ENCODE results near the gene RRP12. TPM values are rescaled to one million over a fixed set of nuclear protein-coding genes. Genes with fewer than 3 reads are reported as not detected.

Gene RRP12
- polyA plus RNA-seq, 1 donor from 2014 or later, result 9.7 TPM

DNA sequence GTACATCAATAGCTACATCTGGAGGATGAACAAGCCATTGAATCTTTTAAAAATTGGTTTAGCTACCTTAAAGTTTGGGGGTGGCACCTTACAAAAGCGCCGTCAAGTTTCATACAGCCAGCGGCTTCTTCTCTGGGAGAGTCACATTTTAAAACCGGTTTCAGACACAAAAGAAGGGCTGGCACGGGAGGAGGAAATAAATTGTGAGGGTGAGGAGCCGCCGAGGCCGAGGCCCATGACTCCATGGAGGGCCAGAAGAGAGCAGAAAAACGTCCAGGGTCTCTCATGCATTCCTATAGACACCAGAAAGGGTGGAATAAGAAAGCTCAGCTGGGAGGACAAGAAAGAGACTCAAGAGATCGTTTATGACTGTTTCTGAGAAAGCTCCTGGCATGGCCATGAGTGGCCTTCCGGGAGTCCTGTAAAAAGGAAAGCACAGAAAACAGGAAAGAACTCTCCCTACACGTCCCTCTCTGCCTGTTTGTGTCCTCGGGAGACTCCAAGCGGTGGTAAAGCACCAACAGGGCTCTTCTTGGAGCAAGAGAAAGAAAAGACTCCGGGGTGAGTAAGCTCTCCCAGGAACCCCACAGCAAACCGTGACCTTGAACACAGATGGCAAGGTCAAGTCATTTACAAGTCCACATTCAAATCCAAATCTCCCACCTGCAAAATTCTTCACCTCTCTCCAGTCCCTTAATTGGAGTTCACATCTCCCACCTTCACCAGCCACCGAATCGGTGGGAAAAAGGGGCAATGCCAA, 68.4 kb downstream of the RRP12 start:
- Histone ChIP-seq H3K36me3 (ENCODE audit: insufficient read depth, low read length) (no peaks in the 10 kb centered on the region), H3K4me3 (ENCODE audit: low read length) (peak overlapping the region; percentile 97), H3K27ac (ENCODE audit: low read length) (peak overlapping the region; percentile 55), H3K27me3 (ENCODE audit: insufficient read depth, low read depth, low read length) (peaks cover 42% of the 10 kb centered on the region), H3K9me3 (ENCODE audit: low read length) (no peaks in the 10 kb centered on the region), H3K79me2 (replicated peaks; ENCODE audit: insufficient read depth, low read length) (peaks cover 17% of the 10 kb centered on the region), H3F3A (ENCODE audit: insufficient read depth, low read length, poor library complexity, severe bottlenecking) (peaks cover 3% of the 10 kb centered on the region), H4K20me1 (ENCODE audit: insufficient read depth) (no peaks in the 10 kb centered on the region), H3K4me2 (ENCODE audit: low read length) (peak overlapping the region; percentile 82), H2AFZ (ENCODE audit: low read depth, low read length) (no peak overlapping the region), H3K9ac (ENCODE audit: low read length) (peak overlapping the region; percentile 93), H3K9me2 (ENCODE audit: insufficient read depth, low read length) (no peaks in the 10 kb centered on the region)
- TF ChIP-seq EP300 (conservative IDR thresholded peaks at IDR 0.05; ENCODE audit: poor library complexity, severe bottlenecking) (no peak), RAD21 (conservative IDR thresholded peaks at IDR 0.05) (peak; percentile 67), POLR2AphosphoS5 (IDR thresholded peaks at IDR 0.05) (no peak), MXI1 (conservative IDR thresholded peaks at IDR 0.05; ENCODE audit: poor library complexity, severe bottlenecking) (peak; percentile 20), SMC3 (conservative IDR thresholded peaks at IDR 0.05; ENCODE audit: poor library complexity) (peak; percentile 59)
- TF ChIP-seq, protein P1, sequence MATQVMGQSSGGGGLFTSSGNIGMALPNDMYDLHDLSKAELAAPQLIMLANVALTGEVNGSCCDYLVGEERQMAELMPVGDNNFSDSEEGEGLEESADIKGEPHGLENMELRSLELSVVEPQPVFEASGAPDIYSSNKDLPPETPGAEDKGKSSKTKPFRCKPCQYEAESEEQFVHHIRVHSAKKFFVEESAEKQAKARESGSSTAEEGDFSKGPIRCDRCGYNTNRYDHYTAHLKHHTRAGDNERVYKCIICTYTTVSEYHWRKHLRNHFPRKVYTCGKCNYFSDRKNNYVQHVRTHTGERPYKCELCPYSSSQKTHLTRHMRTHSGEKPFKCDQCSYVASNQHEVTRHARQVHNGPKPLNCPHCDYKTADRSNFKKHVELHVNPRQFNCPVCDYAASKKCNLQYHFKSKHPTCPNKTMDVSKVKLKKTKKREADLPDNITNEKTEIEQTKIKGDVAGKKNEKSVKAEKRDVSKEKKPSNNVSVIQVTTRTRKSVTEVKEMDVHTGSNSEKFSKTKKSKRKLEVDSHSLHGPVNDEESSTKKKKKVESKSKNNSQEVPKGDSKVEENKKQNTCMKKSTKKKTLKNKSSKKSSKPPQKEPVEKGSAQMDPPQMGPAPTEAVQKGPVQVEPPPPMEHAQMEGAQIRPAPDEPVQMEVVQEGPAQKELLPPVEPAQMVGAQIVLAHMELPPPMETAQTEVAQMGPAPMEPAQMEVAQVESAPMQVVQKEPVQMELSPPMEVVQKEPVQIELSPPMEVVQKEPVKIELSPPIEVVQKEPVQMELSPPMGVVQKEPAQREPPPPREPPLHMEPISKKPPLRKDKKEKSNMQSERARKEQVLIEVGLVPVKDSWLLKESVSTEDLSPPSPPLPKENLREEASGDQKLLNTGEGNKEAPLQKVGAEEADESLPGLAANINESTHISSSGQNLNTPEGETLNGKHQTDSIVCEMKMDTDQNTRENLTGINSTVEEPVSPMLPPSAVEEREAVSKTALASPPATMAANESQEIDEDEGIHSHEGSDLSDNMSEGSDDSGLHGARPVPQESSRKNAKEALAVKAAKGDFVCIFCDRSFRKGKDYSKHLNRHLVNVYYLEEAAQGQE (IDR thresholded peaks at IDR 0.05; ENCODE audit: borderline replicate concordance), result no peak
- TF ChIP-seq, protein P2, sequence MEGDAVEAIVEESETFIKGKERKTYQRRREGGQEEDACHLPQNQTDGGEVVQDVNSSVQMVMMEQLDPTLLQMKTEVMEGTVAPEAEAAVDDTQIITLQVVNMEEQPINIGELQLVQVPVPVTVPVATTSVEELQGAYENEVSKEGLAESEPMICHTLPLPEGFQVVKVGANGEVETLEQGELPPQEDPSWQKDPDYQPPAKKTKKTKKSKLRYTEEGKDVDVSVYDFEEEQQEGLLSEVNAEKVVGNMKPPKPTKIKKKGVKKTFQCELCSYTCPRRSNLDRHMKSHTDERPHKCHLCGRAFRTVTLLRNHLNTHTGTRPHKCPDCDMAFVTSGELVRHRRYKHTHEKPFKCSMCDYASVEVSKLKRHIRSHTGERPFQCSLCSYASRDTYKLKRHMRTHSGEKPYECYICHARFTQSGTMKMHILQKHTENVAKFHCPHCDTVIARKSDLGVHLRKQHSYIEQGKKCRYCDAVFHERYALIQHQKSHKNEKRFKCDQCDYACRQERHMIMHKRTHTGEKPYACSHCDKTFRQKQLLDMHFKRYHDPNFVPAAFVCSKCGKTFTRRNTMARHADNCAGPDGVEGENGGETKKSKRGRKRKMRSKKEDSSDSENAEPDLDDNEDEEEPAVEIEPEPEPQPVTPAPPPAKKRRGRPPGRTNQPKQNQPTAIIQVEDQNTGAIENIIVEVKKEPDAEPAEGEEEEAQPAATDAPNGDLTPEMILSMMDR (IDR thresholded peaks at IDR 0.05; ENCODE audit: poor library complexity, severe bottlenecking), result peak; percentile 52

DNA sequence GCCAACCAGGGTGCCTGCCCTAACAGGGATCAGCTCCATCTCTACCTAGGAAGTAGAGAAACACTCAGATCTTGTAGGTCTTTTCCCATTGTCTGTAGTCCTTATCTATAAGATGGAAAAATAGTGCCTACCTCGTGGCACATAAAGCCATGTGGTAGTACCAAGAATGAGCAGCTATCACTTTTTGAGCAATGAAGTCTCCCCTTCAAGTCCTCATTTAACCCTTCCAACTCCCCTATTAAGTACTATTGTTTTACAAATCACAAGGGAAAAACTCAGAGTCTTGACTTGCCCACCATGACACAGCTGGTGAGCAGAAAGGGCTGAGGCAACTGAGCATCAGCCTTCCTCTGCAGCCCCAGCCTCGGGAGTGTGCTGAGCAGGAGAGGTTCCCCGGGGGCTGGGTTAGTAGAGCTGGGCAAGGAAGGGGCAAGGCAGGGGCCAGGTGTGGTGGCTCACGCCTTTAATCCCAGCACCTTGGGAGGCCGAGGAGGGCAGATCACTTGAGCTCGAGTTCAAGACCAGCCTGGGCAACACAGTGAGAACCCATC, 69.9 kb downstream of the RRP12 start:
- H3K9ac ChIP-seq (ENCODE audit: low read length), result no peak overlapping the region
- H3K4me3 ChIP-seq (ENCODE audit: low read length), result peak overlapping the region; percentile 97
- no peaks in the 10 kb centered on the region for H3K9me2 ChIP-seq (ENCODE audit: insufficient read depth, low read length)
- H3K36me3 ChIP-seq (ENCODE audit: insufficient read depth, low read length), result no peaks in the 10 kb centered on the region
- H4K20me1 ChIP-seq (ENCODE audit: insufficient read depth), result no peaks in the 10 kb centered on the region
- H3K27me3 ChIP-seq (ENCODE audit: insufficient read depth, low read depth, low read length), result peaks cover 27% of the 10 kb centered on the region
- TF ChIP-seq MXI1 (conservative IDR thresholded peaks at IDR 0.05; ENCODE audit: poor library complexity, severe bottlenecking) (no peak), SMC3 (conservative IDR thresholded peaks at IDR 0.05; ENCODE audit: poor library complexity) (no peak), TAF1 (IDR thresholded peaks at IDR 0.05; ENCODE audit: low read depth) (no peak), EZH2 (IDR thresholded peaks at IDR 0.05; ENCODE audit: borderline replicate concordance, insufficient read depth, low read length, poor library complexity, severe bottlenecking) (no peak)
- no peak overlapping the region for H3K4me2 ChIP-seq (ENCODE audit: low read length)
- H3K79me2 ChIP-seq (replicated peaks; ENCODE audit: insufficient read depth, low read length), result peaks cover 17% of the 10 kb centered on the region
- H3K9me3 ChIP-seq (ENCODE audit: low read length), result no peaks in the 10 kb centered on the region
- H3F3A ChIP-seq (ENCODE audit: insufficient read depth, low read length, poor library complexity, severe bottlenecking), result no peaks in the 10 kb centered on the region
- no peak overlapping the region for H2AFZ ChIP-seq (ENCODE audit: low read depth, low read length)
- no peak overlapping the region for H3K27ac ChIP-seq (ENCODE audit: low read length)

Data from neural cell (in vitro differentiated cells).